Amygdala (tissue), 56 donors: Measurements from ENCODE around the gene CD83.

Source experiments
- DNase-seq, 56 donors: peaks; one replicate each; lab custom pipeline; 2025; lab: John Stamatoyannopoulos, UW

The CD83 gene

GRCh38 chr6:14182916-14183315 lies 65.3 kb downstream of the CD83 start:
- DNase-seq, result no peak
